ENCODE data around the gene FAM43B.

Gene FAM43B

GRCh38 chr1:20593756-20594155, 41.4 kb downstream of the FAM43B start:
- no peak for DNase-seq

DNA sequence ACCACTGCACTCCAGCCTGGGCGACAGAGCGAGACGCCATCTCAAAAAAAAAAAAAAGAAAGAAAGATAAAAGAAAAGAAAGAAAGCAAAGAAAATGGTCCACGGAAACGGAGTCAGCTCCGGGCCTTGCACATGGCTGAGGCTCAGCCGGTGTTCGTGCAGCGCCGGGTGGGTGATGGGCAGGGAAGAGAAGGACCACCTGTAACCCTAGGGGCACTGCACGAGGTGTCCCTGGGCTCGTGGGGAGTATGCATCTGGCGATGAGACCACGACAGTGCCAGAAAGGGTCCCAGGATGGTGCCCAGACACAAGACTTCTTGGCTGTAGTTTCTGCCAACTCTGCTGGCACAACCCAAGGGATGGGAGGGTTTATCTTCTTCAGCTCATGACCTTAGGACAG, 42.4 kb downstream of the FAM43B start:
- DNase-seq, result no peak

DNA sequence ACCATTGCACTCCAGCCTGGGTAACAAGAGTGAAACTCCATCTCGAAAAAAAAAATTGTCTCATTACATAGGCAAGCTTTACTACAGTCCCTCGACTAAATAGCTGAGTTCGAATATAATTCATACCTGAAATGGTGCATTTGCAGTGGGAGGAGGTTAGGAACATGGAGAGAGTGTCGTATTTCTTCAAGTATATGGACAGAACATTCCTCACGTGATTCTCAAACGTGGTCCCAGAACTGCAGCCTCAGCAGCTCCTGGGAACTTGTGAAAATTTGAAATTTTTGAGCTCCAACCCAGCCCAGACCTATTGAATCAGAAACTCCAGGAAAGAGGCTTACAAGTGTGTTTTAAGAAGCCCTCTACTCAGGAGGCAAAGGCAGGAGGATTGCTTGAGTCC, 43.7 kb downstream of the FAM43B start:
- DNase-seq, result no peak

GRCh38 chr1:20597650-20598049, 45.3 kb downstream of the FAM43B start:
- DNase-seq, result no peak

GRCh38 chr1:20600156-20600555, 47.8 kb downstream of the FAM43B start:
- DNase-seq, result no peak

DNA sequence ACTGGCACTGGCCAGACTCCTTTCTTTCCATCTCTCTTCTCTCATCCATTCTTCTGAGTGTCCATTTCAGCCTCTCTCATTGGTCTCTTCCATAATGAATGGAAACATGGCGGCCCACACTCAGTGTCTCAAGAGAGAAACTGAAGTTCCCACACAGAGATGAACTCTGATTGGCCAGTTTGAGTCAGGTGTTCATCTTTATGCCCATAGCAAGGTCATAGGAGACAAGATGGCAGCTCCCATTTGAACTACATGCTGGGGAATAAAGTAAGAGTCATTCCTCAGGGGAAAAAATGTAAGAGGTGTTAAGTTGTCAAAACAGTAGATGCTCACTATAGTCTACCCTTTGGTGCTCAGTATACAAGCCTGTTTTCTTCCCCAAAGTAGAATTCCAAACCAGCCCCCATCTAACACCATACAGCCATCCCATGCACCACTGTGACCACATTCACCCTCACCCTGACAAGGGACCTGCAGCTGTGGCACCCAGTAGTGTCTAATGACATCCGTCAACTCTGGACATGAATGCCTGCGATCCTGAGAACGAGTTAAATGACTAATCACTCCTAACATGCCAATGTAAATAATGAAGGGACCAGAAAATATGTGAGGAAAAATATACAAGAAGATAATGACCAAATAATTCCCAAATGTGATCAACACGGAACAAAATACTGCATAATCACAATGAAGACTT, 48.9 kb downstream of the FAM43B start:
- DNase-seq, result no peak

- no peak for DNase-seq
Measured at GRCh38 chr1:20602851-20603450, 50.6 kb downstream of the FAM43B start.

DNA sequence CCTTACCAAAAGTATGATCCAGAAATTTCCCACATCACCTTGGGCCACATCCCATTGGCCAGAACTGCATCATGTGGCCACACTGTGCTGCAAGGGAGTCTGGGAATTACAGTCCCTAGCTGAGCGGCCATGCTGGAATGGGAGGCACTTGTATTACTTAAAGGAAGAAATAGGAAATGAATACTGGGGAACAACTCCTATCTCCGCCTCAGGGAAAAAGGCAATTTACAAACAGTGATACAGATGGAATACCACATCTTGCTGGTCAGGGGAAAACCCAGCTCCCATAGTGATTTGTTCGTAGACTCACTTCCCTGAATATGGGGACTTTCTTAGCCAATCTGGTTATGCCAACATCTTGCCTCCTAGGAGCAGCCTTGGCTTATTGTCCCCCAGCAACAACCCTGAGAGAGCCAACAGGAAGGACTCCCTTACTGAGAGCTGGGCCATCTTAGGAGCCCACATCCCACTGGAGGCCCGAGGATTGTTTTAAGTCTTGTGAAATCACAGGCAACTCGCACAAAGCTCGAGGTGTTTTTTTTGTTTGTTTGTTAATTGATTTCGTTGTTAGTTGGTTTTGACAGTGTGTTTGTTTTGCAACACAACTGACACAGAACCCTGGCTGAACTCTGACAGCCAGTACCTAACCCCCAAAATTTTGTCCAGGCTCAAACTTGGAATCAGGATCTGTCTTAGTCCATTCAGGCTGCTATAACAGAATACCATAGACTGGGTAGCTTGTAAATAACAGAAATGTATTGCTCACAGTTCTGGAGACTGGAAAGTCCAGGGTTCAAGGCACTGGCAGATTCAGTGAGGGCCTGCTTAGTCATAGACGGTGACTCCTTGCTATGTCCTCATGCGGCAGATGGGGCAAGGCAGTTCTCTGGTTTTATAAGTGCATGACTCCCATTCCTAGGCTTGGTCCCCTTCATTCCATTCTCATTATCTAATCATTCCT, 51.4 kb downstream of the FAM43B start:
- DNase-seq, result no peak
